K562 (cell line): ENCODE data around the gene AQP6. TPM values are rescaled to one million over a fixed set of nuclear protein-coding genes. Genes with fewer than 3 reads are reported as not detected.

Experiments
- ATAC-seq: fragments of 200-7000 bp; cut with Tn5 transposase; 3 replicates; pipeline ENCODE4 v1.9.1; 2020; ENCODE audit warnings: moderate library complexity
- BruUV-seq: library from RNA; stranded (reverse); fragments of 400-500 nt; replicated peaks from 2 replicates; lab custom pipeline; 2021; lab: Mats Ljungman, UMichigan
- CTCF ChIA-PET: fragments of 300-600 bp; formaldehyde crosslinking; extraction: SDS; loops from one replicate; lab custom pipeline; 2021; ENCODE audit warnings: low intra/inter-chr PET ratio; lab: Yijun Ruan, JAX
- POLR2A ChIA-PET: fragments of 300-600, 350-650 bp; sonication (Branson Sonifier 250); formaldehyde crosslinking; extraction: SDS; loops from one replicate; lab custom pipeline; 2021; ENCODE audit warnings: antibody characterized with exemption, inconsistent platforms; lab: Yijun Ruan, JAX
- DNase-seq, 4 experiments: peaks; one replicate each; pipeline versions ENCODE4 v3.0.0 to v3.0.0-alpha.2; 2011 to 2018; ENCODE audit warnings: low spot score in 3 of 4, mixed read lengths in 3 of 4; ENCODE audit errors: extremely low read depth in 1 of 4
- FAIRE-seq: peaks from 2 replicates; lab custom pipeline; 2011; peaks lifted over from hg19 to GRCh38; lab: Jason Lieb, UNC
- H2AFZ ChIP-seq: 2 replicates; pipeline ENCODE4 v1.6.0; 2011; ENCODE audit warnings: low read depth, low read length, control low read depth, inconsistent platforms
- H3K27ac ChIP-seq: fragments of 200-600 bp; 3 replicates; pipeline ENCODE4 v1.8.0; 2011; ENCODE audit warnings: low read depth, mild to moderate bottlenecking, control low read depth, inconsistent platforms, low read length, moderate library complexity, mixed read lengths; ENCODE audit errors: extremely low read depth
- H3K27me3 ChIP-seq, 2 experiments: fragments of 300-600 bp in 1 of 2; 2 replicates in 1 of 2; 3 replicates in 1 of 2; pipeline versions ENCODE4 v1.6.0 to v1.8.0; 2011; ENCODE audit warnings: inconsistent platforms in 2 of 2, low read length in 2 of 2, mild to moderate bottlenecking in 1 of 2, mixed read lengths in 1 of 2, moderate library complexity in 1 of 2; ENCODE audit not compliant: control insufficient read depth in 2 of 2, insufficient read depth in 2 of 2
- H3K36me3 ChIP-seq: fragments of 300-600 bp; 3 replicates; pipeline ENCODE4 v1.8.0; 2011; ENCODE audit warnings: mild to moderate bottlenecking, low read length, inconsistent platforms; ENCODE audit not compliant: control insufficient read depth, insufficient read depth
- H3K4me1 ChIP-seq, 2 experiments: fragments of 200-600 bp in 1 of 2; replicated peaks in 1 of 2; 2 replicates in 1 of 2; 3 replicates in 1 of 2; pipeline versions ENCODE4 v1.5.1 to v1.8.0; 2011; ENCODE audit warnings: inconsistent platforms in 2 of 2, low read length in 2 of 2, mild to moderate bottlenecking in 1 of 2, mixed read lengths in 1 of 2, moderate library complexity in 1 of 2; ENCODE audit not compliant: control insufficient read depth in 2 of 2, insufficient read depth in 2 of 2
- H3K4me2 ChIP-seq: 2 replicates; pipeline ENCODE4 v1.6.1; 2011; ENCODE audit warnings: low read length, control low read depth, inconsistent platforms, mixed read lengths; ENCODE audit not compliant: insufficient read depth
- H3K4me3 ChIP-seq: fragments of 200-600 bp; sonication (generic), shearing (Covaris generic); 2 replicates; pipeline ENCODE4 v1.5.1; 2016; ENCODE audit warnings: control low read depth, inconsistent platforms
- H3K79me2 ChIP-seq: fragments of 200-600 bp; 3 replicates; pipeline ENCODE4 v1.8.0; 2011; ENCODE audit warnings: low read length, inconsistent platforms; ENCODE audit not compliant: control insufficient read depth, insufficient read depth
- H3K9ac ChIP-seq, 2 experiments: 2 replicates each; pipeline versions ENCODE4 v1.6.0 to v1.6.1; 2011; ENCODE audit warnings: low read depth in 2 of 2, low read length in 2 of 2, control low read depth in 1 of 2, inconsistent platforms in 1 of 2, mild to moderate bottlenecking in 1 of 2, mixed read lengths in 1 of 2; ENCODE audit not compliant: insufficient read depth in 1 of 2
- H3K9me1 ChIP-seq: one replicate; pipeline ENCODE4 v1.6.0; 2011; ENCODE audit warnings: inconsistent platforms, mild to moderate bottlenecking, low read length, moderate library complexity; ENCODE audit not compliant: control insufficient read depth, insufficient read depth
- H3K9me3 ChIP-seq: replicated peaks from 2 replicates; pipeline ENCODE4 v1.5.1; 2011; ENCODE audit warnings: low read depth, low read length, inconsistent platforms; ENCODE audit not compliant: control insufficient read depth, insufficient read depth
- H4K20me1 ChIP-seq: replicated peaks from 2 replicates; pipeline ENCODE4 v1.6.1; 2011; ENCODE audit warnings: low read length, inconsistent platforms, mixed read lengths; ENCODE audit not compliant: control insufficient read depth, insufficient read depth
- ATF7 ChIP-seq: fragments of 450-650 bp; IDR thresholded peaks from 2 replicates; pipeline ENCODE4 v1.7.1; 2014; ENCODE audit warnings: mild to moderate bottlenecking, moderate library complexity
- LCOR ChIP-seq: sonication (generic); formaldehyde crosslinking; IDR thresholded peaks from 2 replicates; pipeline ENCODE4 v1.8.0; 2022; ENCODE audit warnings: mild to moderate bottlenecking, missing genetic modification reagents
- MAFF ChIP-seq: IDR thresholded peaks from 2 replicates; pipeline ENCODE4 v1.6.1; 2012; ENCODE audit warnings: low read length, improper control_type of control experiment
- WGBS: fragments of 100-300 bp; shearing (Covaris generic); methylation state at CpG from one replicate; pipeline ENCODE4 v1.1.6; 2016; ENCODE audit warnings: low coverage, mixed read lengths; ENCODE audit not compliant: insufficient coverage; ENCODE audit errors: missing lambda C conversion rate; 5-methylcytosine and 5-hydroxymethylcytosine counted together
- in situ Hi-C: fragments of 300-500 bp; cut with MboI; formaldehyde crosslinking; loops from 4 replicates; pipeline ENCODE4 v1.15.0; 2018; ENCODE audit warnings: inconsistent platforms, mixed read lengths
- intact Hi-C: fragments of 100-400 bp; cut with micrococcal nuclease; formaldehyde crosslinking; loops from 2 replicates; pipeline ENCODE4 v1.14.2; 2022
- polyA plus RNA-seq, 8 experiments: library from polyadenylated mRNA; depleted of rRNA in 4 of 8; stranded (reverse) in 5 of 8; unstranded in 3 of 8; fragments of >200 nt; fragmentation: Nextera tagmentation in 2 of 8; fragmentation: Illumina TruSeq in 1 of 8; extraction: Ambion mirVana in 2 of 8; extraction: Trizol in 1 of 8; gene quantifications; 2 replicates each; pipeline versions ENCODE4 v1.2.1 to v1.2.3, GENCODE V29; 2011 to 2014; ENCODE audit warnings: inconsistent platforms in 1 of 8, missing spikeins in 1 of 8
- total RNA-seq, 7 experiments: library from RNA; depleted of rRNA in 6 of 7; stranded (reverse); fragments of >200 nt in 6 of 7; fragmentation: Illumina TruSeq in 2 of 7; extraction: Trizol in 2 of 7; gene quantifications; 2 replicates each; pipeline versions ENCODE4 v1.2.1 to v1.2.3, GENCODE V29; 2011 to 2021; ENCODE audit warnings: low replicate concordance in 1 of 7
- TF ChIP-seq, protein P1 (sequence below): fragments of 250-450 bp; sonication (Bioruptor Pico); IDR thresholded peaks from 2 replicates; pipeline ENCODE4 v1.5.1; 2021; ENCODE audit warnings: mild to moderate bottlenecking

AQP6 gene
- total and polyA plus RNA-seq, 9 of the 15 experiments (the other 6 are each of a cell fraction or from before 2014, with no cell fraction given) = 0.05 to 0.12 TPM; not detected in 7

DNA sequence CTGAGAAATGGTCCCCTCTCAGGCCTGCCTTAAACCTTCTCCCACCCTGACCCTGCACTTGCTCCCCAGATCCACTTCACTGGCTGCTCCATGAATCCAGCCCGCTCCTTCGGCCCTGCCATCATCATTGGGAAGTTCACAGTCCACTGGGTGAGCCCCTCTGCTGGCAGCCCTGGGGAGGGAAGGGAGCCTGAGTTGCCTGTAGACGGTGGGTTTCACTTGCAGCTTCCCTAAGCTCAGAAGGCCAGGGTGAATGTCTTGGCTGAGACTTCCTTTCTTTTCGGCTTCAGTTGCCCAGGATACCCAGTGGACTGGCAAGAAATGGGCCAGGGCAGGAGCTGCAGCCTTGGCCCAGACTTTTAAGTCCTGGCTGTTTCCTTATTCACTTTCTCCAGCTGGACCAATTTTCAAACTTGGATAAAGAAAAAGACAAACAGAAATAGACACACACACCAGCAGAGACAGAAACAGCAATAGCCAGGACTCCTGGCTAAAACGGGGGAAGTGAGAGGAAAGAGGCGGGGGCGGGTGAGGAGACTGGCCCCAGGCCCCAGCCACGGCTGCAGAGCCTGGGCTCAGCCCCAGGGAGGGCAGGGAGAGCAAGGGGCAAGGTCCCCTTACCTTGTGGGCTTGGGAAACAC is 2.0 kb downstream of the AQP6 start:
- H3K27me3 ChIP-seq = peaks cover 18 to 45% of the 10 kb centered on the region in 2 experiments; a peak in 4 of 5 replicates
- no peaks in the 10 kb centered on the region for H3K9me1 ChIP-seq
- intact Hi-C loops (no loop called here), in situ Hi-C loops (loop anchor here (5.0 kb wide), 1 partner anchor 93 kb away; no protein-coding TSS in a partner anchor)
- H3K27ac ChIP-seq = no peak overlapping the region
- H4K20me1 ChIP-seq = peaks cover 14% of the 10 kb centered on the region
- no peak for DNase-seq
- 0 out of 4 replicates have a peak overlapping the region, but pooled peaks of 1 of the 2 experiments have one; percentile 50 for H3K9ac ChIP-seq
- no peaks in the 10 kb centered on the region for H3K9me3 ChIP-seq
- no peak overlapping the region for H3K4me3 ChIP-seq
- H2AFZ ChIP-seq = no peak overlapping the region
- 25% methylated on average over 6 of the region's 8 CpGs for WGBS
- TF ChIP-seq, protein P1, sequence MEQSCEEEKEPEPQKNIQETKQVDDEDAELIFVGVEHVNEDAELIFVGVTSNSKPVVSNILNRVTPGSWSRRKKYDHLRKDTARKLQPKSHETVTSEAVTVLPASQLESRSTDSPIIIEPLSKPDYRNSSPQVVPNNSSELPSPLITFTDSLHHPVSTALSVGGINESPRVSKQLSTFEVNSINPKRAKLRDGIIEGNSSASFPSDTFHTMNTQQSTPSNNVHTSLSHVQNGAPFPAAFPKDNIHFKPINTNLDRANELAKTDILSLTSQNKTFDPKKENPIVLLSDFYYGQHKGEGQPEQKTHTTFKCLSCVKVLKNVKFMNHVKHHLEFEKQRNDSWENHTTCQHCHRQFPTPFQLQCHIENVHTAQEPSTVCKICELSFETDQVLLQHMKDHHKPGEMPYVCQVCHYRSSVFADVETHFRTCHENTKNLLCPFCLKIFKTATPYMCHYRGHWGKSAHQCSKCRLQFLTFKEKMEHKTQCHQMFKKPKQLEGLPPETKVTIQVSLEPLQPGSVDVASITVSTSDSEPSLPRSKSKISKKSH (CRISPR knock-in tag) = no peak
- TF ChIP-seq ATF7 (peak; percentile 1; the same call in 1 of the 2 replicates), MAFF (no peak), LCOR (no peak)
- no peaks in the 10 kb centered on the region for H3K36me3 ChIP-seq
- BruUV-seq = no TSS peak
- no peak for ATAC-seq
- peaks cover 0 to 31% of the 10 kb centered on the region in 2 experiments; a peak in 2 of 5 replicates for H3K4me1 ChIP-seq
- POLR2A ChIA-PET = interaction anchor here (0.7 to 1.0 kb wide), 4 partner anchors 8 to 201 kb away, joined by 3 to 5 read pairs (median 4); no protein-coding TSS in a partner anchor
- H3K79me2 ChIP-seq = no peaks in the 10 kb centered on the region
- no peak overlapping the region for H3K4me2 ChIP-seq
- CTCF ChIA-PET = interaction anchor here (0.6 to 1.5 kb wide), 5 partner anchors 81 to 978 kb away, joined by 3 to 5 read pairs (median 4); no protein-coding TSS in a partner anchor
- FAIRE-seq = no peak
